Astrocyte of the spinal cord (primary cell): ENCODE measurements around the gene MEG3.

Source experiments
- DNase-seq: peaks from one replicate; pipeline ENCODE4 v3.0.0; 2011; ENCODE audit warnings: low read depth, low spot score
- H3K4me3 ChIP-seq: 2 replicates; pipeline ENCODE4 v1.5.1; 2011; ENCODE audit warnings: low read depth, mild to moderate bottlenecking, low read length, moderate library complexity
- CTCF ChIP-seq: IDR thresholded peaks from 2 replicates; pipeline ENCODE4 v1.5.1; 2012; ENCODE audit warnings: low read depth, mild to moderate bottlenecking, low read length, inconsistent platforms
- in situ Hi-C: cut with HindIII; loops from 2 replicates; pipeline ENCODE4 v1.10.0; 2017; ENCODE audit warnings: low sequenced_read_pairs

Gene MEG3

GRCh38 chr14:100868621-100869370, 42.9 kb downstream of the MEG3 start:
- TF ChIP-seq CTCF, result no peak
- in situ Hi-C loops, result no loop called here
- no peak for DNase-seq

GRCh38 chr14:100871234-100872186, 45.6 kb downstream of the MEG3 start:
- TF ChIP-seq CTCF, result no peak
- in situ Hi-C loops, result no loop called here
- H3K4me3 ChIP-seq, result no peak overlapping the region
- DNase-seq, result peak; percentile 53

More at GRCh38 chr14:100868621-100869370, 42.9 kb downstream of the MEG3 start:
- H3K4me3 ChIP-seq, result no peak overlapping the region

GRCh38 chr14:100872259-100873095, 46.6 kb downstream of the MEG3 start:
- H3K4me3 ChIP-seq, result no peak overlapping the region
- no peak for TF ChIP-seq CTCF
- in situ Hi-C loops, result no loop called here
- DNase-seq, result peak; percentile 17

GRCh38 chr14:100873096-100873482, 47.2 kb downstream of the MEG3 start:
- no peak overlapping the region for H3K4me3 ChIP-seq
- in situ Hi-C loops, result no loop called here
- no peak for DNase-seq
- no peak for TF ChIP-seq CTCF

- no peak overlapping the region for H3K4me3 ChIP-seq
- no peak for TF ChIP-seq CTCF
- in situ Hi-C loops, result no loop called here
- DNase-seq, result no peak
These were observed 48.1 kb downstream of the MEG3 start for GRCh38 chr14:100874051-100874410.
